Vagina (tissue), 2 donors: Measurements from ENCODE around the gene EFHC1.

Experiments used
- CTCF ChIP-seq, 3 experiments: fragments of 450-650 bp in 2 of 3; fragments of 200-600 bp in 1 of 3; sonication (generic) in 1 of 3; IDR thresholded peaks; one replicate each; pipeline ENCODE4 v1.5.1; 2017 to 2019; ENCODE audit warnings: antibody characterized with exemption in 3 of 3, mild to moderate bottlenecking in 2 of 3, moderate library complexity in 2 of 3
- POLR2A ChIP-seq, 2 donors: fragments of 450-650 bp; IDR thresholded peaks; one replicate each; pipeline ENCODE4 v1.6.1; 2017; ENCODE audit warnings: antibody characterized with exemption in 2 of 2, mild to moderate bottlenecking in 2 of 2, moderate library complexity in 2 of 2
- POLR2AphosphoS5 ChIP-seq, 2 donors: sonication (generic); formaldehyde crosslinking; IDR thresholded peaks; one replicate each; pipeline ENCODE4 v1.9.0; 2017; ENCODE audit warnings: antibody characterized with exemption in 2 of 2, mild to moderate bottlenecking in 2 of 2, low read depth in 1 of 2; ENCODE audit not compliant: insufficient read depth in 1 of 2

DNA sequence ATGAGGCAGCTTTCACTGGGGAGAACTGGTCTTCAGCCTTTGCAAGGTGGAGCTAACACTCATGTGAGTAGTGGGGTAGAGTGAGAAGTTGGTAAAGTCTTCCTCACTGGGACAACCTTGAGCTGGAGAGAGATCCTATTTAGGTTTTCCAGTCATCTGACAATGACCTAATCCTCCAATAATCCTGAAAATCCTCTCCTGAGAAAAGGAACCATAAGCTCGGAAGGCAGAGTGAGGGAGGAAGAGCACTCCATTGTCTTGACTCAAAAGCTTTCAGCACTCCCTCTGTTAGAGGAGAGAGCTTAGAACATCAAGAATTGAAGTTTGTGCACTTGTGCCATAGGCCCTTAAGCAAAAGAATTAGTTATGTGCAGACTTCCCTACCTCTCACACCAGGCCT lies 78.9 kb downstream of the EFHC1 start:
- TF ChIP-seq POLR2A (IDR thresholded peaks at IDR 0.05) (no peak), CTCF (IDR thresholded peaks at IDR 0.05) (no peak), POLR2AphosphoS5 (IDR thresholded peaks at IDR 0.05; ENCODE audit: insufficient read depth in 1 of 2, low read depth in 1 of 2) (no peak)
